ENCODE results near the gene GPR132. TPM values are rescaled to one million over a fixed set of nuclear protein-coding genes. Genes with fewer than 3 reads are reported as not detected.

GPR132 gene
- total RNA-seq, 1 donor from 2014 or later = 2.2 TPM

GRCh38 chr14:105005329-105005928 is 59.8 kb downstream of the GPR132 start:
- H3K4me1 Mint-ChIP-seq (ENCODE audit: low read depth, unreplicated experiment) = no peaks in the 10 kb centered on the region
- Histone ChIP-seq H3K9me3 (ENCODE audit: insufficient read depth, low read depth, low read length) (no peaks in the 10 kb centered on the region), H4K20me1 (ENCODE audit: insufficient read depth, low read length) (peaks cover 31% of the 10 kb centered on the region), H3K4me2 (ENCODE audit: low read length) (no peak overlapping the region), H3K27ac (ENCODE audit: low read depth, low read length) (no peak overlapping the region), H3K4me1 (ENCODE audit: insufficient read depth, low read length) (no peaks in the 10 kb centered on the region), H3K27me3 (ENCODE audit: insufficient read depth, low read length) (no peaks in the 10 kb centered on the region), H3K36me3 (ENCODE audit: insufficient read depth, low read length) (peaks cover 16% of the 10 kb centered on the region), H3K9ac (ENCODE audit: low read length) (no peak overlapping the region), H3K4me3 (ENCODE audit: insufficient read depth, low read depth, low read length) (no peak overlapping the region), H3K79me2 (ENCODE audit: insufficient read depth, low read length) (peaks cover 28% of the 10 kb centered on the region), H2AFZ (ENCODE audit: low read depth, low read length) (no peak overlapping the region)
- no peak overlapping the region for H3K27ac Mint-ChIP-seq (ENCODE audit: unreplicated experiment)
- no peaks in the 10 kb centered on the region for H3K36me3 Mint-ChIP-seq (ENCODE audit: low read depth, unreplicated experiment)
- DNase-seq (ENCODE audit: low read depth) (no peak), FAIRE-seq (no peak)
- H3K27me3 Mint-ChIP-seq (ENCODE audit: low read depth, unreplicated experiment) = no peaks in the 10 kb centered on the region
- no peaks in the 10 kb centered on the region for H3K9me3 Mint-ChIP-seq (ENCODE audit: unreplicated experiment)
- TF ChIP-seq, protein P1, sequence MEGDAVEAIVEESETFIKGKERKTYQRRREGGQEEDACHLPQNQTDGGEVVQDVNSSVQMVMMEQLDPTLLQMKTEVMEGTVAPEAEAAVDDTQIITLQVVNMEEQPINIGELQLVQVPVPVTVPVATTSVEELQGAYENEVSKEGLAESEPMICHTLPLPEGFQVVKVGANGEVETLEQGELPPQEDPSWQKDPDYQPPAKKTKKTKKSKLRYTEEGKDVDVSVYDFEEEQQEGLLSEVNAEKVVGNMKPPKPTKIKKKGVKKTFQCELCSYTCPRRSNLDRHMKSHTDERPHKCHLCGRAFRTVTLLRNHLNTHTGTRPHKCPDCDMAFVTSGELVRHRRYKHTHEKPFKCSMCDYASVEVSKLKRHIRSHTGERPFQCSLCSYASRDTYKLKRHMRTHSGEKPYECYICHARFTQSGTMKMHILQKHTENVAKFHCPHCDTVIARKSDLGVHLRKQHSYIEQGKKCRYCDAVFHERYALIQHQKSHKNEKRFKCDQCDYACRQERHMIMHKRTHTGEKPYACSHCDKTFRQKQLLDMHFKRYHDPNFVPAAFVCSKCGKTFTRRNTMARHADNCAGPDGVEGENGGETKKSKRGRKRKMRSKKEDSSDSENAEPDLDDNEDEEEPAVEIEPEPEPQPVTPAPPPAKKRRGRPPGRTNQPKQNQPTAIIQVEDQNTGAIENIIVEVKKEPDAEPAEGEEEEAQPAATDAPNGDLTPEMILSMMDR (IDR thresholded peaks at IDR 0.05; ENCODE audit: insufficient read depth, low read depth, low read length) = no peak
- no peak for TF ChIP-seq EZH2 (IDR thresholded peaks at IDR 0.05; ENCODE audit: insufficient read depth, low read length)
- H3K4me3 Mint-ChIP-seq (ENCODE audit: unreplicated experiment) = no peak overlapping the region

Other genes with a start within 250 kb of the GPR132 start
- 50.3 and 55.4 TPM in 2 replicates for gene CEP170B, start 200.2 kb downstream of the GPR132 start, total RNA-seq
- 0.14 and 0.60 TPM in 2 replicates for gene PLD4, start 140.6 kb downstream of the GPR132 start, total RNA-seq
- 34.3 and 44.7 TPM in 2 replicates for gene AHNAK2, start 87.1 kb downstream of the GPR132 start, total RNA-seq
- 6.3 and 7.2 TPM in 2 replicates for gene CLBA1, start 79.6 kb downstream of the GPR132 start, total RNA-seq
- gene CDCA4, start 44.3 kb downstream of the GPR132 start, total RNA-seq = 8.7 and 11.3 TPM in 2 replicates
- gene JAG2, start 103.3 kb upstream of the GPR132 start, total RNA-seq = 5.8 and 6.6 TPM in 2 replicates
- 11.9 and 17.5 TPM in 2 replicates for gene NUDT14, start 115.9 kb upstream of the GPR132 start, total RNA-seq
- 23.8 and 25.1 TPM in 2 replicates for gene BTBD6, start 183.1 kb upstream of the GPR132 start, total RNA-seq
- gene BRF1, start 235.6 kb upstream of the GPR132 start, total RNA-seq = 20.5 and 21.5 TPM in 2 replicates
- 49.7 and 51.0 TPM in 2 replicates for gene PACS2, start 249.3 kb upstream of the GPR132 start, total RNA-seq